HepG2 (cell line): Measurements from ENCODE around the gene OCLN. TPM values are rescaled to one million over a fixed set of nuclear protein-coding genes. Genes with fewer than 3 reads are reported as not detected.
"Not testable (repeated sequence)": the region's sequence is repeated elsewhere in the genome, so short reads cannot be mapped to it uniquely, and the experiment has no call there.

Experiments used
- ATAC-seq: fragments of 200-7000 bp; cut with Tn5 transposase; 3 replicates; pipeline ENCODE4 v1.9.1; 2020; ENCODE audit warnings: mild to moderate bottlenecking, moderate library complexity
- BruUV-seq: library from RNA; stranded (reverse); fragments of 400-500 nt; replicated peaks from 2 replicates; lab custom pipeline; 2021; lab: Mats Ljungman, UMichigan
- CTCF ChIA-PET: fragments of 300-600 bp; formaldehyde crosslinking; extraction: SDS; loops from one replicate; lab custom pipeline; 2021; ENCODE audit warnings: low total read pairs, inconsistent platforms, low intra/inter-chr PET ratio; lab: Yijun Ruan, JAX
- POLR2A ChIA-PET: fragments of 350-600 bp; sonication (Branson Sonifier 250); formaldehyde crosslinking; loops from one replicate; lab custom pipeline; 2020; ENCODE audit warnings: antibody characterized with exemption, inconsistent platforms; lab: Yijun Ruan, JAX
- DNase-seq: peaks from one replicate; pipeline ENCODE4 v3.0.0-alpha.2; 2015; ENCODE audit warnings: low spot score
- FAIRE-seq: peaks from 3 replicates; lab custom pipeline; 2011; peaks lifted over from hg19 to GRCh38; lab: Jason Lieb, UNC
- H2AFZ ChIP-seq: one replicate; pipeline ENCODE4 v1.6.1; 2011; ENCODE audit warnings: low read length, inconsistent platforms
- H3K27ac ChIP-seq: fragments of 300-600 bp; 3 replicates; pipeline ENCODE4 v1.8.0; 2011; ENCODE audit warnings: mixed run types, mild to moderate bottlenecking, mixed read lengths, low read length, inconsistent platforms; ENCODE audit not compliant: insufficient read depth; ENCODE audit errors: extremely low read length
- H3K27me3 ChIP-seq, 2 experiments: fragments of 200-600 bp in 1 of 2; 2 replicates in 1 of 2; 3 replicates in 1 of 2; pipeline versions ENCODE4 v1.6.0 to v1.8.0; 2011; ENCODE audit warnings: low read length in 2 of 2, mild to moderate bottlenecking in 2 of 2, moderate library complexity in 2 of 2, inconsistent platforms in 1 of 2; ENCODE audit not compliant: insufficient read depth in 2 of 2, control insufficient read depth in 1 of 2
- H3K36me3 ChIP-seq, 2 experiments: fragments of 200-600 bp in 1 of 2; replicated peaks in 1 of 2; 2 replicates in 1 of 2; 3 replicates in 1 of 2; pipeline versions ENCODE4 v1.5.1 to v1.8.0; 2011; ENCODE audit warnings: low read length in 2 of 2, inconsistent platforms in 1 of 2; ENCODE audit not compliant: insufficient read depth in 2 of 2, control insufficient read depth in 1 of 2
- H3K4me1 ChIP-seq: 2 replicates; pipeline ENCODE4 v1.5.1; 2012; ENCODE audit warnings: low read length, inconsistent platforms; ENCODE audit not compliant: insufficient read depth
- H3K4me2 ChIP-seq: 2 replicates; pipeline ENCODE4 v1.6.0; 2011; ENCODE audit warnings: low read depth, low read length, inconsistent platforms
- H3K4me3 ChIP-seq, 3 experiments: fragments of 200-600 bp in 1 of 3; sonication (generic), shearing (Covaris generic) in 1 of 3; replicated peaks in 1 of 3; 2 replicates each; pipeline ENCODE4 v1.5.1; 2011 to 2016; ENCODE audit warnings: low read length in 3 of 3, inconsistent platforms in 2 of 3, low read depth in 2 of 3, mild to moderate bottlenecking in 2 of 3, control low read depth in 1 of 3, mixed read lengths in 1 of 3; ENCODE audit not compliant: insufficient read depth in 1 of 3
- H3K79me2 ChIP-seq: one replicate; pipeline ENCODE4 v1.6.1; 2011; ENCODE audit warnings: low read length, inconsistent platforms; ENCODE audit not compliant: insufficient read depth
- H3K9ac ChIP-seq: 2 replicates; pipeline ENCODE4 v1.6.0; 2011; ENCODE audit warnings: mild to moderate bottlenecking, low read depth, low read length, inconsistent platforms; ENCODE audit not compliant: insufficient read depth
- H3K9me3 ChIP-seq: 2 replicates; pipeline ENCODE4 v1.5.1; 2012; ENCODE audit warnings: mild to moderate bottlenecking, low read length
- H4K20me1 ChIP-seq: 2 replicates; pipeline ENCODE4 v1.6.0; 2011; ENCODE audit warnings: inconsistent platforms, mild to moderate bottlenecking, low read length, moderate library complexity; ENCODE audit not compliant: insufficient read depth
- FOSL2 ChIP-seq: sonication (generic); formaldehyde crosslinking; IDR thresholded peaks from 2 replicates; pipeline ENCODE4 v1.4.0; 2020; ENCODE audit warnings: missing genetic modification reagents
- ZFY ChIP-seq: sonication (generic); formaldehyde crosslinking; IDR thresholded peaks from 2 replicates; pipeline ENCODE4 v1.4.0; 2020; ENCODE audit warnings: missing genetic modification reagents
- ZNF460 ChIP-seq: sonication (generic); formaldehyde crosslinking; IDR thresholded peaks from 2 replicates; pipeline ENCODE4 v1.5.1; 2020; ENCODE audit warnings: missing genetic modification reagents, mild to moderate bottlenecking, borderline replicate concordance
- WGBS: methylation state at CpG from one replicate; pipeline ENCODE4 v1.1.6; 2017; ENCODE audit warnings: low lambda C conversion rate; 5-methylcytosine and 5-hydroxymethylcytosine counted together
- in situ Hi-C: cut with HindIII; loops from 2 replicates; pipeline ENCODE4 v1.10.0; 2017; ENCODE audit warnings: low pct_unique_long_range_greater_than_20kb; ENCODE audit not compliant: extremely low pct_ligation_motif_present
- intact Hi-C: fragments of 100-400 bp; cut with micrococcal nuclease; formaldehyde crosslinking; loops from one replicate; pipeline ENCODE4 v1.10.0; 2022; ENCODE audit not compliant: unreplicated experiment
- polyA plus RNA-seq, 8 experiments: library from polyadenylated mRNA; depleted of rRNA in 3 of 8; stranded (reverse) in 7 of 8; unstranded in 1 of 8; fragments of >200 nt; fragmentation: Illumina TruSeq in 4 of 8; extraction: Trizol in 4 of 8; gene quantifications; 2 replicates each; pipeline versions ENCODE4 v1.2.1 to v1.2.3, GENCODE V29; 2011 to 2016; ENCODE audit warnings: low read depth in 4 of 8, missing spikeins in 1 of 8, mixed read lengths in 1 of 8; ENCODE audit not compliant: insufficient read depth in 1 of 8
- total RNA-seq, 5 experiments: library from RNA; depleted of rRNA; stranded (reverse); fragments of >200 nt; fragmentation: Illumina TruSeq; extraction: Trizol; gene quantifications; 2 replicates each; pipeline ENCODE4 v1.2.3, GENCODE V29; 2016; ENCODE audit warnings: low read depth in 1 of 5
- TF ChIP-seq, protein P1 (sequence below): sonication (generic); formaldehyde crosslinking; IDR thresholded peaks from 2 replicates; pipeline ENCODE4 v1.5.0; 2020; ENCODE audit warnings: mild to moderate bottlenecking, missing genetic modification reagents

OCLN gene
- total and polyA plus RNA-seq, 2 of the 13 experiments (the other 11 are each of a cell fraction or from before 2014, with no cell fraction given): 24.1 to 34.8 TPM

DNA sequence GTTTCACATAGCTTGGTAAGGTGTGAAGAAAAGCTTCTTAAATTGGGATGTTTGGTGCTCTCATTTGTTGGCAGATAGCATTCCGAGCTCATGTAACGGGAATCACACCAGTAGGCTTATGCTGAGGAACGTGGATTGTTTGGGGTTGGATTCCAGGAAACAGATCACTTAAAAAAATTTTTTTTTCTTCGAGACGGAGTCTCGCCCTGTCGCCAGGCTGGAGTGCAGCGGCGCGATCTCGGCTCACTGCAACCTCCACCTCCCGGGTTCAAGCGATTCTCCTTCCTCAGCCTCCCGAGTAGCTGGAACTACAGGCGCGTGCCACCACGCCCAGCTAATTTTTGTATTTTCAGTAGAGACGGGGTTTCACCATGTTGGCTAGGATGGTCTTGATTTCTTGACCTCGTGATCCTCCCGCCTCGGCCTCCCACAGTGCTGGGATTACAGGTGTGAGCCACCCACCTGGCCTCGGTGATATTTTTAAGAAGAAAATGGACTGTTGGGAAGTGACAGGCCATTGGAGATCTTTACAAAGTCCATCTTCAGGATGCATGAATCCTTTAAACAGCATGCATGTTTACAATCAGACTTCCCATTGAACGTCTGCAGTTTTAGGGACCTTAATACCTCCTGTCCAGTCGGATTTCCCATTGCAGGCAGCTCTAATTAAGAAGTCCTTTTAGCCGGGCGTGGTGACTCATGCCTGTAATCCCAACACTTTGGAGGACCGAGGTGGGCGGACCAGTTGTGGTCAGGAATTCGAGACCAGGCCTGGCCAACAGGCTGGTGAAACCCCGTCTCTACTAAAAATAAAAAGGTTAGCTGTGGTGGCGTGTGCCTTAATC is 68.2 kb downstream of the OCLN start:
- intact Hi-C loops, DNase-seq, H3K4me1 ChIP-seq, H3K27me3 ChIP-seq, H3K36me3 ChIP-seq, H4K20me1 ChIP-seq, H3K79me2 ChIP-seq, FAIRE-seq, H2AFZ ChIP-seq, CTCF ChIA-PET, H3K27ac ChIP-seq, H3K9me3 ChIP-seq, in situ Hi-C loops: not testable (repeated sequence)
- Histone ChIP-seq H3K4me2 (peak overlapping the region; percentile 51; the same call in 1 of the 2 replicates), H3K9ac (peak overlapping the region; percentile 59; the same call in 1 of the 2 replicates), H3K4me3 (peak overlapping the region; percentile 52 to 57 (median 54); a peak in 5 of 6 replicates)
- POLR2A ChIA-PET: interaction anchor here (0.7 to 1.4 kb wide), 2 partner anchors 43 to 191 kb away, joined by 3 to 4 read pairs; partner anchors contain the start of gene RAD17
- peak; percentile 53; the same call in 1 of the 2 replicates for TF ChIP-seq ZNF460 (CRISPR knock-in tag)
- TF ChIP-seq, protein P1, sequence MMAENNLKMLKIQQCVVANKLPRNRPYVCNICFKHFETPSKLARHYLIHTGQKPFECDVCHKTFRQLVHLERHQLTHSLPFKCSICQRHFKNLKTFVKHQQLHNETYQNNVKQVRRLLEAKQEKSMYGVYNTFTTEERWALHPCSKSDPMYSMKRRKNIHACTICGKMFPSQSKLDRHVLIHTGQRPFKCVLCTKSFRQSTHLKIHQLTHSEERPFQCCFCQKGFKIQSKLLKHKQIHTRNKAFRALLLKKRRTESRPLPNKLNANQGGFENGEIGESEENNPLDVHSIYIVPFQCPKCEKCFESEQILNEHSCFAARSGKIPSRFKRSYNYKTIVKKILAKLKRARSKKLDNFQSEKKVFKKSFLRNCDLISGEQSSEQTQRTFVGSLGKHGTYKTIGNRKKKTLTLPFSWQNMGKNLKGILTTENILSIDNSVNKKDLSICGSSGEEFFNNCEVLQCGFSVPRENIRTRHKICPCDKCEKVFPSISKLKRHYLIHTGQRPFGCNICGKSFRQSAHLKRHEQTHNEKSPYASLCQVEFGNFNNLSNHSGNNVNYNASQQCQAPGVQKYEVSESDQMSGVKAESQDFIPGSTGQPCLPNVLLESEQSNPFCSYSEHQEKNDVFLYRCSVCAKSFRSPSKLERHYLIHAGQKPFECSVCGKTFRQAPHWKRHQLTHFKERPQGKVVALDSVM: peak; percentile 55; the same call in 1 of the 2 replicates
- TF ChIP-seq ZFY (CRISPR knock-in tag): 0 out of 2 replicates have a peak, but pooled peaks have one; percentile 4
- TF ChIP-seq FOSL2 (CRISPR knock-in tag): peak; percentile 39
- 1% methylated on average over 18 of the region's 31 CpGs for WGBS
- peak; percentile 18 for ATAC-seq
- BruUV-seq: TSS peak; percentile 91

DNA sequence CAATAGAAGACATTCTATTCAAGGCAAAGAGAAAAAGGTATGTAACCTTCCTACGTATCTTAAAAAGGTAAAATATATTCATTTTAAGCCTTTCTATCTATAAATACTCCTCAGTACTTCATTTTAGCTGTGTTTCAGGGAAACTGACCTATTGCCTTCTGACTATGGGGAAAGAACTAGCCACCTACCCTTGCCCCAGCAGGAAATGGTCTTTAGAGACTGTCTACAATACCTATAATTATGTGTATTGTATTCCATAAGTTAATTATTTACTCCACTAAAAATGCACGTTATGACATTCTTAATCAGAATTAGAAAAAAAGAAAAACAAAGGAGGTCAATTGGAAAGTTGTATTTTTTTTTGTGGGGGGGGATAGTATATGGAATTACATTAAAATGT is 73.6 kb downstream of the OCLN start:
- intact Hi-C loops, H3K27me3 ChIP-seq, FAIRE-seq, H3K9me3 ChIP-seq, H2AFZ ChIP-seq, H3K27ac ChIP-seq, H3K79me2 ChIP-seq, CTCF ChIA-PET, H3K36me3 ChIP-seq, H3K4me3 ChIP-seq, H3K4me1 ChIP-seq, ATAC-seq, H3K9ac ChIP-seq, H4K20me1 ChIP-seq, POLR2A ChIA-PET, DNase-seq, H3K4me2 ChIP-seq, in situ Hi-C loops, BruUV-seq: not testable (repeated sequence)
- WGBS: 89% methylated on average over 2 of the region's 2 CpGs

DNA sequence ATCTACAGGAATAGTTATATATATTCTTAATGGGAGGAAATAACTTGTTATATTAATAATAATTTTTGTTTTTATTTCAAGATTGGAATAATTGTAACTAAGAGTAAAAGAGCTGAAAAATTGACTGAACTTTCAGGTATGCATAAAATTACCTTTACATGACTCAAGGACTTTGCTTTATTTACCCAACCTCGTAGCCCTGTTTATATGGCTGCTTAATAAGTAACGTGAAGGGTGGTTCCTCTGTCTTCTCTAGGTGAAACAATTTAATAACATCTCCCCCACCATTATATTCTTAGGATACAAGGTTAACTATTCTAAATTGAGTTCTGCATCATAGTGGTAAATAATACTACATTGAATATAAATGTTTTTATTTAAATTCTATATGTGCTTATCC is 75.5 kb downstream of the OCLN start:
- H2AFZ ChIP-seq, H3K4me3 ChIP-seq, BruUV-seq, intact Hi-C loops, H3K9ac ChIP-seq, H3K4me2 ChIP-seq, DNase-seq, H3K79me2 ChIP-seq, in situ Hi-C loops, POLR2A ChIA-PET, H4K20me1 ChIP-seq, H3K4me1 ChIP-seq, H3K9me3 ChIP-seq, FAIRE-seq, CTCF ChIA-PET, H3K27ac ChIP-seq, H3K27me3 ChIP-seq, H3K36me3 ChIP-seq: not testable (repeated sequence)
- 0% methylated on average over 1 of the region's 2 CpGs for WGBS
- peak; percentile 86 for ATAC-seq
